SK-N-SH treated with all-trans-retinoic acid at 6 μM for 48 hours (cell line): ENCODE data around the gene FANCG.
A peak's percentile ranks its signal among the peaks of the same experiment; 100 is the strongest.

Experiments
- ATAC-seq: fragments of 200-7000 bp; cut with Tn5 transposase; 3 replicates; pipeline ENCODE4 v1.9.1; 2020; ENCODE audit warnings: mild to moderate bottlenecking, moderate library complexity
- ARNTL ChIP-seq: fragments of 450-650 bp; formaldehyde crosslinking; IDR thresholded peaks from 2 replicates; pipeline ENCODE4 v1.5.0; 2020; ENCODE audit warnings: low read depth, mild to moderate bottlenecking, moderate library complexity, borderline replicate concordance
- CREB5 ChIP-seq: fragments of 250-450 bp; sonication (Bioruptor Pico); IDR thresholded peaks from 2 replicates; pipeline ENCODE4 v1.5.1; 2020; ENCODE audit warnings: low read depth, mild to moderate bottlenecking, moderate library complexity
- CSDC2 ChIP-seq: fragments of 250-450 bp; sonication (Bioruptor Pico); IDR thresholded peaks from 2 replicates; pipeline ENCODE4 v1.5.0; 2020; ENCODE audit warnings: mild to moderate bottlenecking, moderate library complexity
- CSRNP3 ChIP-seq: fragments of 250-450 bp; sonication (Bioruptor Pico); IDR thresholded peaks from 2 replicates; pipeline ENCODE4 v1.5.1; 2021; ENCODE audit warnings: mild to moderate bottlenecking, moderate library complexity
- ESRRG ChIP-seq: fragments of 250-450 bp; sonication (Bioruptor Pico); IDR thresholded peaks from 2 replicates; pipeline ENCODE4 v1.6.1; 2021; ENCODE audit warnings: mild to moderate bottlenecking
- ISL1 ChIP-seq: fragments of 250-450 bp; sonication (Bioruptor Pico); IDR thresholded peaks from 2 replicates; pipeline ENCODE4 v2.1.2; 2022; ENCODE audit warnings: mild to moderate bottlenecking, moderate library complexity
- OSR1 ChIP-seq: fragments of 250-450 bp; sonication (Bioruptor Pico); IDR thresholded peaks from 2 replicates; pipeline ENCODE4 v1.8.0; 2022; ENCODE audit warnings: moderate library complexity, mild to moderate bottlenecking, inconsistent platforms
- POU6F1 ChIP-seq: fragments of 250-450 bp; sonication (Bioruptor Pico); IDR thresholded peaks from 2 replicates; pipeline ENCODE4 v1.8.0; 2021; ENCODE audit warnings: low read depth, mild to moderate bottlenecking, moderate library complexity, borderline replicate concordance
- PPARA ChIP-seq: fragments of 250-450 bp; sonication (Bioruptor Pico); IDR thresholded peaks from 2 replicates; pipeline ENCODE4 v1.5.0; 2020; ENCODE audit warnings: mild to moderate bottlenecking, borderline replicate concordance
- SNAI2 ChIP-seq: fragments of 250-450 bp; sonication (Bioruptor Pico); IDR thresholded peaks from 2 replicates; pipeline ENCODE4 v1.5.0; 2020; ENCODE audit warnings: mild to moderate bottlenecking, moderate library complexity
- TCF4 ChIP-seq: fragments of 250-450 bp; sonication (Bioruptor Pico); IDR thresholded peaks from 2 replicates; pipeline ENCODE4 v1.8.0; 2021; ENCODE audit warnings: mild to moderate bottlenecking, moderate library complexity, borderline replicate concordance
- TOX ChIP-seq: fragments of 250-450 bp; sonication (Bioruptor Pico); IDR thresholded peaks from 2 replicates; pipeline ENCODE4 v1.8.0; 2021; ENCODE audit warnings: mild to moderate bottlenecking, moderate library complexity, borderline replicate concordance
- TSHZ2 ChIP-seq: fragments of 250-450 bp; sonication (Bioruptor Pico); IDR thresholded peaks from 2 replicates; pipeline ENCODE4 v1.5.0; 2020; ENCODE audit warnings: mild to moderate bottlenecking, moderate library complexity
- ZC3H10 ChIP-seq: fragments of 250-450 bp; sonication (Bioruptor Pico); IDR thresholded peaks from 2 replicates; pipeline ENCODE4 v1.5.1; 2021; ENCODE audit warnings: mild to moderate bottlenecking, moderate library complexity
- ZFP3 ChIP-seq: fragments of 250-450 bp; sonication (Bioruptor Pico); IDR thresholded peaks from 2 replicates; pipeline ENCODE4 v1.5.0; 2020; ENCODE audit warnings: mild to moderate bottlenecking, moderate library complexity
- ZFP30 ChIP-seq: fragments of 450-650 bp; formaldehyde crosslinking; IDR thresholded peaks from 2 replicates; pipeline ENCODE4 v1.5.0; 2022; ENCODE audit warnings: mild to moderate bottlenecking, moderate library complexity
- ZNF565 ChIP-seq: fragments of 450-650 bp; formaldehyde crosslinking; conservative IDR thresholded peaks from 2 replicates; pipeline ENCODE4 v1.5.0; 2020; ENCODE audit warnings: low read depth, mild to moderate bottlenecking, moderate library complexity
- ZNF70 ChIP-seq: fragments of 450-650 bp; formaldehyde crosslinking; IDR thresholded peaks from 2 replicates; pipeline ENCODE4 v1.5.0; 2020; ENCODE audit warnings: mild to moderate bottlenecking, moderate library complexity
- ZNF8 ChIP-seq: fragments of 450-650 bp; formaldehyde crosslinking; IDR thresholded peaks from 2 replicates; pipeline ENCODE4 v1.5.0; 2020; ENCODE audit warnings: mild to moderate bottlenecking, moderate library complexity

The FANCG gene

GRCh38 chr9:35027860-35028259, 51.9 kb downstream of the FANCG start (continued):
- TF ChIP-seq CSRNP3 (CRISPR knock-in tag) (no peak), SNAI2 (CRISPR knock-in tag) (no peak), ZNF565 (CRISPR knock-in tag) (no peak)

GRCh38 chr9:35027374-35027773, 52.4 kb downstream of the FANCG start:
- TF ChIP-seq ZNF70 (CRISPR knock-in tag) = no peak
- TF ChIP-seq PPARA (CRISPR knock-in tag) = no peak
- no peak for TF ChIP-seq ZFP3 (CRISPR knock-in tag)
- no peak for TF ChIP-seq CSRNP3 (CRISPR knock-in tag)
- TF ChIP-seq TSHZ2 (CRISPR knock-in tag) = no peak
- no peak for TF ChIP-seq OSR1
- TF ChIP-seq ZC3H10 (CRISPR knock-in tag) = no peak
- no peak for TF ChIP-seq CSDC2
- no peak for TF ChIP-seq ZNF8 (CRISPR knock-in tag)
- TF ChIP-seq ZFP30 = no peak
- TF ChIP-seq ARNTL = no peak
- TF ChIP-seq ESRRG (CRISPR knock-in tag) = no peak
- TF ChIP-seq ISL1 (CRISPR knock-in tag) = no peak
- TF ChIP-seq CREB5 = no peak
- no peak for TF ChIP-seq POU6F1
- ATAC-seq = no peak

GRCh38 chr9:35026671-35027070, 53.1 kb downstream of the FANCG start:
- TF ChIP-seq PPARA (CRISPR knock-in tag) = no peak
- TF ChIP-seq TCF4 (CRISPR knock-in tag) = no peak
- no peak for TF ChIP-seq ZFP30
- no peak for TF ChIP-seq TOX (CRISPR knock-in tag)
- peak; percentile 28; the same call in 2 of the 3 replicates for ATAC-seq
